SK-N-SH (cell line): ENCODE results near the gene CHMP1A. TPM values are rescaled to one million over a fixed set of nuclear protein-coding genes. Genes with fewer than 3 reads are reported as not detected.

ENCODE experiments used
- CTCF ChIA-PET: fragments of 300-600, 350-600 bp; formaldehyde crosslinking; extraction: SDS; loops from one replicate; lab custom pipeline; 2021; lab: Yijun Ruan, JAX
- POLR2A ChIA-PET: fragments of 350-600 bp; sonication (Branson Sonifier 250); formaldehyde crosslinking; extraction: SDS; loops from one replicate; lab custom pipeline; 2020; ENCODE audit warnings: antibody characterized with exemption, inconsistent platforms; lab: Yijun Ruan, JAX
- DNase-seq: peaks from one replicate; pipeline ENCODE4 v3.0.0; 2012
- H2AFZ ChIP-seq: fragments of 200-600 bp; sonication (generic); 2 replicates; pipeline ENCODE4 v1.8.1; 2016; ENCODE audit warnings: antibody characterized with exemption, mild to moderate bottlenecking, low read depth
- H3F3A ChIP-seq: fragments of 200-600 bp; sonication (generic); replicated peaks from 2 replicates; pipeline ENCODE3; 2016; ENCODE audit warnings: antibody characterized with exemption, mild to moderate bottlenecking; ENCODE audit not compliant: insufficient read depth
- H3K27ac ChIP-seq, 2 experiments: fragments of 200-500 bp in 1 of 2; fragments of 200-600 bp in 1 of 2; sonication (Bioruptor generic) in 1 of 2; sonication (generic), shearing (Covaris generic) in 1 of 2; 2 replicates each; pipeline versions ENCODE4 v1.5.1 to v1.6.1; 2014 to 2016; ENCODE audit warnings: low read depth in 2 of 2, inconsistent platforms in 1 of 2, low read length in 1 of 2, mild to moderate bottlenecking in 1 of 2, mixed read lengths in 1 of 2
- H3K27me3 ChIP-seq: fragments of 200-600 bp; sonication (generic), shearing (Covaris generic); 2 replicates; pipeline ENCODE4 v1.6.1; 2016; ENCODE audit warnings: mixed run types; ENCODE audit not compliant: insufficient read depth
- H3K36me3 ChIP-seq, 2 experiments: fragments of 200-500 bp in 1 of 2; fragments of 200-600 bp in 1 of 2; sonication (Bioruptor generic) in 1 of 2; sonication (generic) in 1 of 2; replicated peaks in 1 of 2; 2 replicates each; pipeline versions ENCODE3 to v1.5.1; 2014 to 2016; ENCODE audit warnings: low read length in 1 of 2, mild to moderate bottlenecking in 1 of 2; ENCODE audit not compliant: insufficient read depth in 2 of 2, control insufficient read depth in 1 of 2
- H3K4me1 ChIP-seq, 2 experiments: fragments of 200-500 bp in 1 of 2; fragments of 200-600 bp in 1 of 2; sonication (Bioruptor generic) in 1 of 2; sonication (generic), shearing (Covaris generic) in 1 of 2; 2 replicates each; pipeline versions ENCODE4 v1.5.1 to v1.6.1; 2014 to 2016; ENCODE audit warnings: low read depth in 1 of 2, low read length in 1 of 2, mixed run types in 1 of 2; ENCODE audit not compliant: insufficient read depth in 2 of 2, control insufficient read depth in 1 of 2
- H3K4me2 ChIP-seq: fragments of 200-600 bp; sonication (generic), shearing (Covaris generic); 2 replicates; pipeline ENCODE4 v1.6.1; 2017; ENCODE audit warnings: mixed run types
- H3K4me3 ChIP-seq, 2 experiments: fragments of 200-500 bp in 1 of 2; fragments of 200-600 bp in 1 of 2; sonication (Bioruptor generic) in 1 of 2; sonication (generic), shearing (Covaris generic) in 1 of 2; 2 replicates each; pipeline versions ENCODE4 v1.5.1 to v1.8.1; 2014 to 2016; ENCODE audit warnings: low read depth in 2 of 2, inconsistent platforms in 1 of 2, low read length in 1 of 2, mild to moderate bottlenecking in 1 of 2, mixed read lengths in 1 of 2, moderate library complexity in 1 of 2
- H3K79me2 ChIP-seq: fragments of 200-600 bp; sonication (generic); 2 replicates; pipeline ENCODE4 v1.8.1; 2017; ENCODE audit warnings: mild to moderate bottlenecking; ENCODE audit not compliant: insufficient read depth
- H3K9ac ChIP-seq: fragments of 200-600 bp; sonication (generic); 2 replicates; pipeline ENCODE4 v1.6.1; 2017; ENCODE audit warnings: mixed run types
- H3K9me2 ChIP-seq: fragments of 200-600 bp; sonication (generic); 2 replicates; pipeline ENCODE4 v1.6.1; 2017; ENCODE audit warnings: mixed run types
- H3K9me3 ChIP-seq: fragments of 200-600 bp; sonication (generic); 2 replicates; pipeline ENCODE4 v1.6.1; 2017; ENCODE audit warnings: mixed run types, mild to moderate bottlenecking, moderate library complexity
- H4K20me1 ChIP-seq: fragments of 200-600 bp; sonication (generic); 2 replicates; pipeline ENCODE4 v1.6.1; 2017; ENCODE audit warnings: mild to moderate bottlenecking, mixed run types; ENCODE audit not compliant: insufficient read depth
- CHD2 ChIP-seq: fragments of 150-350 bp; IDR thresholded peaks from 2 replicates; pipeline ENCODE4 v1.6.1; 2018; ENCODE audit warnings: low read length; ENCODE audit not compliant: partially characterized antibody
- ELF1 ChIP-seq: IDR thresholded peaks from 2 replicates; pipeline ENCODE4 v1.4.0; 2012
- FOSL2 ChIP-seq: IDR thresholded peaks from 2 replicates; pipeline ENCODE4 v1.4.0; 2012; ENCODE audit warnings: low read depth, mild to moderate bottlenecking, moderate library complexity, borderline replicate concordance
- FOXM1 ChIP-seq: IDR thresholded peaks from 2 replicates; pipeline ENCODE4 v1.4.0; 2012; ENCODE audit warnings: low read depth, mild to moderate bottlenecking
- GATA2 ChIP-seq: sonication (generic); formaldehyde crosslinking; IDR thresholded peaks from 2 replicates; pipeline ENCODE4 v1.5.0; 2020; ENCODE audit warnings: mild to moderate bottlenecking, missing genetic modification reagents
- NFIC ChIP-seq: IDR thresholded peaks from 2 replicates; pipeline ENCODE4 v1.4.0; 2012; ENCODE audit warnings: borderline replicate concordance
- NRF1 ChIP-seq: IDR thresholded peaks from 2 replicates; pipeline ENCODE4 v1.6.1; 2012; ENCODE audit warnings: low read depth, mild to moderate bottlenecking, low read length
- RAD21 ChIP-seq: IDR thresholded peaks from 2 replicates; pipeline ENCODE4 v1.6.1; 2012; ENCODE audit warnings: mild to moderate bottlenecking, low read length
- RCOR1 ChIP-seq: fragments of 150-350 bp; IDR thresholded peaks from 2 replicates; pipeline ENCODE4 v1.6.1; 2017; ENCODE audit warnings: antibody characterized with exemption, low read length
- RFX5 ChIP-seq: IDR thresholded peaks from 2 replicates; pipeline ENCODE4 v1.6.1; 2012; ENCODE audit warnings: mild to moderate bottlenecking, improper control_type of control experiment, low read length
- SIN3A ChIP-seq: IDR thresholded peaks from 2 replicates; pipeline ENCODE4 v1.6.1; 2012; ENCODE audit warnings: low read depth, mild to moderate bottlenecking, low read length, moderate library complexity, borderline replicate concordance
- SMC3 ChIP-seq: IDR thresholded peaks from 2 replicates; pipeline ENCODE4 v1.6.1; 2012; ENCODE audit warnings: low read depth, low read length, improper control_type of control experiment
- TAF1 ChIP-seq: IDR thresholded peaks from 2 replicates; pipeline ENCODE4 v1.6.1; 2012; ENCODE audit warnings: low read depth, mild to moderate bottlenecking, low read length, moderate library complexity, borderline replicate concordance
- TCF12 ChIP-seq: IDR thresholded peaks from 2 replicates; pipeline ENCODE4 v1.4.0; 2012
- TEAD4 ChIP-seq: IDR thresholded peaks from 2 replicates; pipeline ENCODE4 v1.4.0; 2012; ENCODE audit warnings: mild to moderate bottlenecking, borderline replicate concordance; ENCODE audit not compliant: insufficient read depth
- YY1 ChIP-seq: IDR thresholded peaks from 2 replicates; pipeline ENCODE4 v1.4.0; 2012; ENCODE audit warnings: low read depth, mild to moderate bottlenecking
- WGBS: methylation state at CpG from one replicate; pipeline ENCODE4 v1.1.6; 2017; ENCODE audit warnings: low lambda C conversion rate; 5-methylcytosine and 5-hydroxymethylcytosine counted together
- polyA plus RNA-seq, 3 experiments: library from polyadenylated mRNA; depleted of rRNA; stranded (reverse); fragments of >200 nt; gene quantifications; 2 replicates each; pipeline ENCODE4 v1.2.3, GENCODE V29; 2012
- TF ChIP-seq, protein P1 (sequence below): IDR thresholded peaks from 2 replicates; pipeline ENCODE4 v1.4.0; 2012; ENCODE audit warnings: low read depth, borderline replicate concordance
- TF ChIP-seq, protein P2 (sequence below): IDR thresholded peaks from 2 replicates; pipeline ENCODE4 v1.4.0; 2012; ENCODE audit warnings: low read depth, borderline replicate concordance
- TF ChIP-seq, protein P3 (sequence below): IDR thresholded peaks from 2 replicates; pipeline ENCODE4 v1.6.1; 2012; ENCODE audit warnings: mild to moderate bottlenecking, low read depth, low read length, moderate library complexity
- TF ChIP-seq, protein P4 (sequence below): fragments of 150-350 bp; IDR thresholded peaks from 2 replicates; pipeline ENCODE4 v1.6.1; 2017; ENCODE audit warnings: antibody characterized with exemption, low read length, low read depth, borderline replicate concordance

The CHMP1A gene
- polyA plus RNA-seq, 1 of the 3 experiments (the other 2 are of a cell fraction), result 138 TPM

DNA sequence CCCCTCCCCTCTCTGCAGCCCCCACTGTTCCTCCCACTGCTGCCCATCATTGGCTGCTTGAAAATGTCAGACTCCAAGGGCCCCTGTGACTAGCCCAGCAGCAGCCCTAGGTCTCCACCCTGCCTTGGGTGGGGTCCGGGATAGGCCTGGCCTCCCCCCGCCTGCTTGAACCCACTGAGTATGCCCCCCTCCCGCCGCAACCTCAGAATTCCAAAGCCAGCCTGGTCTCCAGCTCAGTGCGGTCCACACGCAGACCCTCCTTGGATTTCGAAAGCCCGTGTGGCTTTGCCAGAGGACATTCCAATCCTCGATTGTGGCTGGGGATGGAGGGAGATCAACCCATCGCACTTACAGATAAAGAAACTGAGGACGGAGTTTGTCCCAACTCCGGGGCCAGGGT is 37.7 kb downstream of the CHMP1A start:
- DNase-seq, result no peak
- no peak for TF ChIP-seq YY1
- TF ChIP-seq RFX5, result no peak
- no peak for TF ChIP-seq NFIC
- TF ChIP-seq, protein P1, sequence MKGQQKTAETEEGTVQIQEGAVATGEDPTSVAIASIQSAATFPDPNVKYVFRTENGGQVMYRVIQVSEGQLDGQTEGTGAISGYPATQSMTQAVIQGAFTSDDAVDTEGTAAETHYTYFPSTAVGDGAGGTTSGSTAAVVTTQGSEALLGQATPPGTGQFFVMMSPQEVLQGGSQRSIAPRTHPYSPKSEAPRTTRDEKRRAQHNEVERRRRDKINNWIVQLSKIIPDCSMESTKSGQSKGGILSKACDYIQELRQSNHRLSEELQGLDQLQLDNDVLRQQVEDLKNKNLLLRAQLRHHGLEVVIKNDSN, result no peak
- no peak for TF ChIP-seq RCOR1
- TF ChIP-seq, protein P2, sequence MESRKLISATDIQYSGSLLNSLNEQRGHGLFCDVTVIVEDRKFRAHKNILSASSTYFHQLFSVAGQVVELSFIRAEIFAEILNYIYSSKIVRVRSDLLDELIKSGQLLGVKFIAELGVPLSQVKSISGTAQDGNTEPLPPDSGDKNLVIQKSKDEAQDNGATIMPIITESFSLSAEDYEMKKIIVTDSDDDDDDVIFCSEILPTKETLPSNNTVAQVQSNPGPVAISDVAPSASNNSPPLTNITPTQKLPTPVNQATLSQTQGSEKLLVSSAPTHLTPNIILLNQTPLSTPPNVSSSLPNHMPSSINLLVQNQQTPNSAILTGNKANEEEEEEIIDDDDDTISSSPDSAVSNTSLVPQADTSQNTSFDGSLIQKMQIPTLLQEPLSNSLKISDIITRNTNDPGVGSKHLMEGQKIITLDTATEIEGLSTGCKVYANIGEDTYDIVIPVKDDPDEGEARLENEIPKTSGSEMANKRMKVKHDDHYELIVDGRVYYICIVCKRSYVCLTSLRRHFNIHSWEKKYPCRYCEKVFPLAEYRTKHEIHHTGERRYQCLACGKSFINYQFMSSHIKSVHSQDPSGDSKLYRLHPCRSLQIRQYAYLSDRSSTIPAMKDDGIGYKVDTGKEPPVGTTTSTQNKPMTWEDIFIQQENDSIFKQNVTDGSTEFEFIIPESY, result no peak
- TF ChIP-seq, protein P3, sequence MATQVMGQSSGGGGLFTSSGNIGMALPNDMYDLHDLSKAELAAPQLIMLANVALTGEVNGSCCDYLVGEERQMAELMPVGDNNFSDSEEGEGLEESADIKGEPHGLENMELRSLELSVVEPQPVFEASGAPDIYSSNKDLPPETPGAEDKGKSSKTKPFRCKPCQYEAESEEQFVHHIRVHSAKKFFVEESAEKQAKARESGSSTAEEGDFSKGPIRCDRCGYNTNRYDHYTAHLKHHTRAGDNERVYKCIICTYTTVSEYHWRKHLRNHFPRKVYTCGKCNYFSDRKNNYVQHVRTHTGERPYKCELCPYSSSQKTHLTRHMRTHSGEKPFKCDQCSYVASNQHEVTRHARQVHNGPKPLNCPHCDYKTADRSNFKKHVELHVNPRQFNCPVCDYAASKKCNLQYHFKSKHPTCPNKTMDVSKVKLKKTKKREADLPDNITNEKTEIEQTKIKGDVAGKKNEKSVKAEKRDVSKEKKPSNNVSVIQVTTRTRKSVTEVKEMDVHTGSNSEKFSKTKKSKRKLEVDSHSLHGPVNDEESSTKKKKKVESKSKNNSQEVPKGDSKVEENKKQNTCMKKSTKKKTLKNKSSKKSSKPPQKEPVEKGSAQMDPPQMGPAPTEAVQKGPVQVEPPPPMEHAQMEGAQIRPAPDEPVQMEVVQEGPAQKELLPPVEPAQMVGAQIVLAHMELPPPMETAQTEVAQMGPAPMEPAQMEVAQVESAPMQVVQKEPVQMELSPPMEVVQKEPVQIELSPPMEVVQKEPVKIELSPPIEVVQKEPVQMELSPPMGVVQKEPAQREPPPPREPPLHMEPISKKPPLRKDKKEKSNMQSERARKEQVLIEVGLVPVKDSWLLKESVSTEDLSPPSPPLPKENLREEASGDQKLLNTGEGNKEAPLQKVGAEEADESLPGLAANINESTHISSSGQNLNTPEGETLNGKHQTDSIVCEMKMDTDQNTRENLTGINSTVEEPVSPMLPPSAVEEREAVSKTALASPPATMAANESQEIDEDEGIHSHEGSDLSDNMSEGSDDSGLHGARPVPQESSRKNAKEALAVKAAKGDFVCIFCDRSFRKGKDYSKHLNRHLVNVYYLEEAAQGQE, result no peak
- no peak for TF ChIP-seq TEAD4
- TF ChIP-seq FOXM1, result no peak
- TF ChIP-seq, protein P4, sequence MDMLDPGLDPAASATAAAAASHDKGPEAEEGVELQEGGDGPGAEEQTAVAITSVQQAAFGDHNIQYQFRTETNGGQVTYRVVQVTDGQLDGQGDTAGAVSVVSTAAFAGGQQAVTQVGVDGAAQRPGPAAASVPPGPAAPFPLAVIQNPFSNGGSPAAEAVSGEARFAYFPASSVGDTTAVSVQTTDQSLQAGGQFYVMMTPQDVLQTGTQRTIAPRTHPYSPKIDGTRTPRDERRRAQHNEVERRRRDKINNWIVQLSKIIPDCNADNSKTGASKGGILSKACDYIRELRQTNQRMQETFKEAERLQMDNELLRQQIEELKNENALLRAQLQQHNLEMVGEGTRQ, result no peak
- no peak for TF ChIP-seq TAF1
- no peak for TF ChIP-seq NRF1
- TF ChIP-seq TCF12, result no peak
- TF ChIP-seq RAD21, result no peak
- no peak for TF ChIP-seq SIN3A
- no peak for TF ChIP-seq FOSL2
- no peak for TF ChIP-seq ELF1
- TF ChIP-seq GATA2 (CRISPR knock-in tag), result no peak
- TF ChIP-seq SMC3, result no peak
- TF ChIP-seq CHD2, result no peak
- TF ChIP-seq, all 33 proteins: peak for 0
- Histone ChIP-seq H2AFZ (no peak overlapping the region), H4K20me1 (no peaks in the 10 kb centered on the region), H3K27me3 (no peaks in the 10 kb centered on the region), H3K27ac (no peak overlapping the region), H3K9me2 (no peaks in the 10 kb centered on the region), H3K9ac (no peak overlapping the region), H3F3A (peaks cover 6% of the 10 kb centered on the region), H3K9me3 (no peaks in the 10 kb centered on the region), H3K4me3 (no peak overlapping the region), H3K36me3 (no peaks in the 10 kb centered on the region), H3K79me2 (no peaks in the 10 kb centered on the region), H3K4me1 (no peaks in the 10 kb centered on the region; a peak in 1 of 4 replicates), H3K4me2 (no peak overlapping the region)
- ChIA-PET POLR2A (no interaction called here), CTCF (interaction anchor here (0.6 to 1.5 kb wide), 2 partner anchors 9 to 22 kb away, joined by 3 to 4 read pairs; no protein-coding TSS in a partner anchor)
- 83% methylated on average over 9 of the region's 12 CpGs for WGBS
